Measurements from ENCODE around the gene RYR3.

DNA sequence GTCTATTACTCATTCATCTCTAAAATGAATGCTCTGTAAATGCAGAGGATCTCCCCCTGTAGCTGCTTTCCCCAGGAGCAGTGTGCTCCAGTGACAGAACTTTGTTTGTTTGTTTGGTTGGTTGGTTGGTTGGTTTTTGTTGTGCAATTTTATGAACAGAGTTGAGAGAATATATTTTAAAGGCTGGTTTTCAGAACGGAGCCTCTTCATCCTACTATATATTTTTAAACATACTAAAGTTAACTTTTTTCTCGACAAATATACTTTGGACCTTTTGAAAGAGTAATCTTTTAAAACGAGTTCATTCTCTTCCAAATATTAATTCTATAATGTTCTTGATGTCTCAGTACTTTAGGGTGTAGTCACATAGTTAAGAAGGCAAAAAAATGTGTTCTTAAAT, 20.2 kb downstream of the RYR3 start:
- TF ChIP-seq, protein P1, sequence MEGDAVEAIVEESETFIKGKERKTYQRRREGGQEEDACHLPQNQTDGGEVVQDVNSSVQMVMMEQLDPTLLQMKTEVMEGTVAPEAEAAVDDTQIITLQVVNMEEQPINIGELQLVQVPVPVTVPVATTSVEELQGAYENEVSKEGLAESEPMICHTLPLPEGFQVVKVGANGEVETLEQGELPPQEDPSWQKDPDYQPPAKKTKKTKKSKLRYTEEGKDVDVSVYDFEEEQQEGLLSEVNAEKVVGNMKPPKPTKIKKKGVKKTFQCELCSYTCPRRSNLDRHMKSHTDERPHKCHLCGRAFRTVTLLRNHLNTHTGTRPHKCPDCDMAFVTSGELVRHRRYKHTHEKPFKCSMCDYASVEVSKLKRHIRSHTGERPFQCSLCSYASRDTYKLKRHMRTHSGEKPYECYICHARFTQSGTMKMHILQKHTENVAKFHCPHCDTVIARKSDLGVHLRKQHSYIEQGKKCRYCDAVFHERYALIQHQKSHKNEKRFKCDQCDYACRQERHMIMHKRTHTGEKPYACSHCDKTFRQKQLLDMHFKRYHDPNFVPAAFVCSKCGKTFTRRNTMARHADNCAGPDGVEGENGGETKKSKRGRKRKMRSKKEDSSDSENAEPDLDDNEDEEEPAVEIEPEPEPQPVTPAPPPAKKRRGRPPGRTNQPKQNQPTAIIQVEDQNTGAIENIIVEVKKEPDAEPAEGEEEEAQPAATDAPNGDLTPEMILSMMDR (IDR thresholded peaks at IDR 0.05) = no peak
- TF ChIP-seq POLR2A (IDR thresholded peaks at IDR 0.05) = no peak
